GM12878 (cell line): ENCODE data around the gene FTMT.

Source experiments
- ATF3 ChIP-seq: IDR thresholded peaks from 2 replicates; pipeline ENCODE4 v1.6.1; 2011; ENCODE audit warnings: low read depth, mild to moderate bottlenecking, low read length, moderate library complexity, borderline replicate concordance; ENCODE audit errors: extremely low read depth
- BRCA1 ChIP-seq: IDR thresholded peaks from 2 replicates; pipeline ENCODE4 v1.6.1; 2011; ENCODE audit warnings: low read depth, low read length, improper control_type of control experiment
- CTCF ChIP-seq, 3 experiments: IDR thresholded peaks in 2 of 3; conservative IDR thresholded peaks in 1 of 3; 2 replicates each; pipeline ENCODE4 v1.5.1; 2011; ENCODE audit warnings: low read depth in 3 of 3, low read length in 3 of 3, mild to moderate bottlenecking in 3 of 3, control low read depth in 2 of 3, moderate library complexity in 2 of 3, inconsistent platforms in 1 of 3, mixed read lengths in 1 of 3; ENCODE audit not compliant: control insufficient read depth in 2 of 3, insufficient read depth in 1 of 3; ENCODE audit errors: extremely low read depth in 1 of 3
- ESRRA ChIP-seq: IDR thresholded peaks from 2 replicates; pipeline ENCODE4 v1.6.1; 2012; ENCODE audit warnings: mild to moderate bottlenecking, low read length, improper control_type of control experiment
- EZH2 ChIP-seq: IDR thresholded peaks from 2 replicates; pipeline ENCODE4 v1.6.1; 2012; ENCODE audit warnings: low read depth, mild to moderate bottlenecking, control low read depth, inconsistent platforms, low read length, borderline replicate concordance; ENCODE audit not compliant: control insufficient read depth
- GATAD2B ChIP-seq: fragments of 450-650 bp; conservative IDR thresholded peaks from 2 replicates; pipeline ENCODE4 v1.6.1; 2017; ENCODE audit warnings: low read depth, mild to moderate bottlenecking, moderate library complexity
- MAX ChIP-seq: IDR thresholded peaks from 2 replicates; pipeline ENCODE4 v1.6.1; 2012; ENCODE audit warnings: low read depth, low read length, improper control_type of control experiment
- NR2C1 ChIP-seq: fragments of 450-650 bp; IDR thresholded peaks from 2 replicates; pipeline ENCODE4 v1.6.1; 2017; ENCODE audit warnings: antibody characterized with exemption, mild to moderate bottlenecking, moderate library complexity
- POLR2A ChIP-seq: IDR thresholded peaks from 2 replicates; pipeline ENCODE4 v1.6.1; 2011; ENCODE audit warnings: low read depth, mild to moderate bottlenecking, low read length
- POLR2AphosphoS5 ChIP-seq: IDR thresholded peaks from 2 replicates; pipeline ENCODE4 v1.6.1; 2011; ENCODE audit warnings: mild to moderate bottlenecking, low read length, inconsistent platforms
- RAD21 ChIP-seq: IDR thresholded peaks from 2 replicates; pipeline ENCODE4 v1.6.1; 2011; ENCODE audit warnings: mild to moderate bottlenecking, low read depth, low read length, moderate library complexity; ENCODE audit not compliant: insufficient read depth
- SMAD1 ChIP-seq: fragments of 450-650 bp; IDR thresholded peaks from 2 replicates; pipeline ENCODE4 v1.6.1; 2018; ENCODE audit warnings: mild to moderate bottlenecking, low read depth; ENCODE audit not compliant: partially characterized antibody
- SRF ChIP-seq, 2 experiments: IDR thresholded peaks; 2 replicates each; pipeline ENCODE4 v1.6.1; 2011; ENCODE audit warnings: low read depth in 2 of 2, low read length in 2 of 2, mild to moderate bottlenecking in 1 of 2, moderate library complexity in 1 of 2
- ZNF274 ChIP-seq: IDR thresholded peaks from one replicate; pipeline ENCODE4 v1.8.0; 2011; ENCODE audit not compliant: insufficient read length, insufficient read depth

GRCh38 chr5:121819682-121820261 is 31.9 kb upstream of the FTMT start:
- TF ChIP-seq CTCF (IDR thresholded peaks at IDR 0.05 in 2 of 3, conservative IDR thresholded peaks at IDR 0.05 in 1 of 3; ENCODE audit: control insufficient read depth in 2 of 3, extremely low read depth in 1 of 3, insufficient read depth in 1 of 3, low read depth in 3 of 3, low read length in 3 of 3) (no peak), RAD21 (no peak), ATF3 (no peak), POLR2AphosphoS5 (no peak), NR2C1 (no peak), MAX (no peak), POLR2A (no peak), SRF (IDR thresholded peaks at IDR 0.05; ENCODE audit: low read depth in 2 of 2, low read length in 2 of 2) (no peak), ZNF274 (no peak), EZH2 (no peak), ESRRA (no peak), SMAD1 (no peak), BRCA1 (no peak), GATAD2B (no peak)
